Natural killer cell (primary cell): ENCODE results near the gene SKI. TPM values are rescaled to one million over a fixed set of nuclear protein-coding genes. Genes with fewer than 3 reads are reported as not detected.

ENCODE experiments used
- ATAC-seq, 3 donors: fragments of 150-1000 bp in 2 of 3; fragments of 200-7000 bp in 1 of 3; cut with Tn5 transposase; 1 replicate in 1 of 3; 2 replicates in 2 of 3; pipeline ENCODE4 v1.10.0; 2021; ENCODE audit warnings: mild to moderate bottlenecking in 2 of 3, moderate library complexity in 2 of 3
- DNase-seq, 2 donors: peaks; one replicate each; pipeline versions ENCODE4 v3.0.0 to v3.0.0-alpha.2; 2013 to 2021; ENCODE audit warnings: mixed read lengths in 1 of 2
- H3K27ac ChIP-seq: one replicate; pipeline ENCODE4 v1.5.1; 2013; ENCODE audit warnings: mild to moderate bottlenecking, low read length
- H3K27me3 ChIP-seq: one replicate; pipeline ENCODE4 v1.6.1; 2013; ENCODE audit warnings: low read length; ENCODE audit not compliant: control insufficient read depth, insufficient read depth
- H3K36me3 ChIP-seq: one replicate; pipeline ENCODE4 v1.6.1; 2013; ENCODE audit warnings: low read length; ENCODE audit not compliant: control insufficient read depth, insufficient read depth
- H3K4me1 ChIP-seq: one replicate; pipeline ENCODE4 v1.6.1; 2013; ENCODE audit warnings: low read length; ENCODE audit not compliant: control insufficient read depth, insufficient read depth
- H3K4me3 ChIP-seq: one replicate; pipeline ENCODE4 v1.5.1; 2013; ENCODE audit warnings: low read length
- H3K9me3 ChIP-seq: one replicate; pipeline ENCODE4 v1.6.1; 2013; ENCODE audit warnings: low read length; ENCODE audit not compliant: control insufficient read depth, insufficient read depth
- H3K27ac Mint-ChIP-seq, 2 donors: one replicate each; pipeline ENCODE4 v1.8.0; 2022; ENCODE audit warnings: mild to moderate bottlenecking in 2 of 2, mixed read lengths in 2 of 2, moderate library complexity in 1 of 2
- H3K27me3 Mint-ChIP-seq, 2 donors: one replicate each; pipeline ENCODE4 v1.8.0; 2022; ENCODE audit warnings: low read depth in 2 of 2, mixed read lengths in 2 of 2
- H3K36me3 Mint-ChIP-seq: one replicate; pipeline ENCODE4 v1.8.0; 2022; ENCODE audit warnings: mixed read lengths
- H3K4me1 Mint-ChIP-seq, 2 donors: one replicate each; pipeline ENCODE4 v1.8.0; 2022; ENCODE audit warnings: mixed read lengths in 2 of 2
- H3K4me3 Mint-ChIP-seq: one replicate; pipeline ENCODE4 v1.8.0; 2022; ENCODE audit warnings: mild to moderate bottlenecking, moderate library complexity, mixed read lengths
- H3K9me3 Mint-ChIP-seq, 2 donors: one replicate each; pipeline ENCODE4 v1.8.0; 2022; ENCODE audit warnings: mixed read lengths in 2 of 2
- WGBS: methylation state at CpG from one replicate; pipeline ENCODE4 v1.1.7; 2013; ENCODE audit warnings: missing lambda C conversion rate; ENCODE audit not compliant: insufficient coverage; 5-methylcytosine and 5-hydroxymethylcytosine counted together
- intact Hi-C: fragments of 100-400 bp; cut with micrococcal nuclease; formaldehyde crosslinking; loops from one replicate; pipeline ENCODE4 v1.14.2; 2022
- total RNA-seq, 4 donors: library from RNA; stranded (reverse); fragments of 120-200 nt in 1 of 4; gene quantifications; one replicate each; pipeline versions ENCODE4 v1.2.3 to v1.2.4, GENCODE V29; 2013 to 2022
- TF ChIP-seq, protein P1 (sequence below): fragments of 200-600 bp; IDR thresholded peaks from one replicate; pipeline ENCODE4 v1.8.0; 2022; ENCODE audit warnings: antibody characterized with exemption

Gene SKI
- total RNA-seq, 3 donors from 2014 or later (not counting 1 experiment from before 2014, with no cell fraction given): 96.9 to 145 (median 140) TPM

GRCh38 chr1:2349806-2350205 is 121.7 kb downstream of the SKI start:
- WGBS: 92% methylated on average over 9 of the region's 9 CpGs
- Histone ChIP-seq H3K9me3 (no peaks in the 10 kb centered on the region), H3K36me3 (no peaks in the 10 kb centered on the region), H3K27ac (no peak overlapping the region), H3K27me3 (no peaks in the 10 kb centered on the region), H3K4me1 (no peaks in the 10 kb centered on the region), H3K4me3 (no peak overlapping the region)
- Mint-ChIP-seq H3K36me3 (no peaks in the 10 kb centered on the region), H3K27ac (no peak overlapping the region), H3K4me1 (no peaks in the 10 kb centered on the region), H3K9me3 (no peaks in the 10 kb centered on the region), H3K27me3 (no peaks in the 10 kb centered on the region), H3K4me3 (no peak overlapping the region)
- no peak for ATAC-seq
- TF ChIP-seq, protein P1, sequence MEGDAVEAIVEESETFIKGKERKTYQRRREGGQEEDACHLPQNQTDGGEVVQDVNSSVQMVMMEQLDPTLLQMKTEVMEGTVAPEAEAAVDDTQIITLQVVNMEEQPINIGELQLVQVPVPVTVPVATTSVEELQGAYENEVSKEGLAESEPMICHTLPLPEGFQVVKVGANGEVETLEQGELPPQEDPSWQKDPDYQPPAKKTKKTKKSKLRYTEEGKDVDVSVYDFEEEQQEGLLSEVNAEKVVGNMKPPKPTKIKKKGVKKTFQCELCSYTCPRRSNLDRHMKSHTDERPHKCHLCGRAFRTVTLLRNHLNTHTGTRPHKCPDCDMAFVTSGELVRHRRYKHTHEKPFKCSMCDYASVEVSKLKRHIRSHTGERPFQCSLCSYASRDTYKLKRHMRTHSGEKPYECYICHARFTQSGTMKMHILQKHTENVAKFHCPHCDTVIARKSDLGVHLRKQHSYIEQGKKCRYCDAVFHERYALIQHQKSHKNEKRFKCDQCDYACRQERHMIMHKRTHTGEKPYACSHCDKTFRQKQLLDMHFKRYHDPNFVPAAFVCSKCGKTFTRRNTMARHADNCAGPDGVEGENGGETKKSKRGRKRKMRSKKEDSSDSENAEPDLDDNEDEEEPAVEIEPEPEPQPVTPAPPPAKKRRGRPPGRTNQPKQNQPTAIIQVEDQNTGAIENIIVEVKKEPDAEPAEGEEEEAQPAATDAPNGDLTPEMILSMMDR: no peak
- DNase-seq: no peak
- intact Hi-C loops: no loop called here

DNA sequence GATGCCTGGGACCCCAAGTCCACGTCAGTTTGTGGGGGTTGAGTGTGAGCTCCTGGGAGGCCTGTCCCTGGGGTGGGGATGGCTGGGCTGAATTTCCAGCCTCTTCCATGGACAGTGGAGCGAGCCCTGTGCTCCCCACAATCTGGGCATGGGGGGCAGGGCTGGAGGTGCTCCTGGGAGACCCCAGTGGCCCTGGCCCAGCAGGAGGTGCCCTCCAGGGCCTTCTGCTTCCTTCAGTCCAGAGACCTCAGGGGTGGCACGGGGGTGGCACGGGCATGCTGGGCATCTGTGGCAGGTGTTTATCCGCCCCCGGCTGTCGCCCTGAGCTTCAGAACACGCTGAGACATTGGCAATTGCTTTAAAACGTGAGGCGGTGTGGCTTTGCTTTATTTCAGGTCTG is 122.4 kb downstream of the SKI start:
- Mint-ChIP-seq H3K36me3 (no peaks in the 10 kb centered on the region), H3K4me3 (no peak overlapping the region), H3K4me1 (no peaks in the 10 kb centered on the region), H3K27ac (no peak overlapping the region), H3K27me3 (no peaks in the 10 kb centered on the region), H3K9me3 (no peaks in the 10 kb centered on the region)
- H3K4me1 ChIP-seq: no peaks in the 10 kb centered on the region
- no peak overlapping the region for H3K27ac ChIP-seq
- intact Hi-C loops: no loop called here
- 83% methylated on average over 10 of the region's 10 CpGs for WGBS
- H3K27me3 ChIP-seq: no peaks in the 10 kb centered on the region
- no peaks in the 10 kb centered on the region for H3K36me3 ChIP-seq
- no peak for DNase-seq
- TF ChIP-seq, protein P1: no peak
- no peaks in the 10 kb centered on the region for H3K9me3 ChIP-seq
- H3K4me3 ChIP-seq: no peak overlapping the region
- no peak for ATAC-seq

GRCh38 chr1:2350911-2351655 is 123.0 kb downstream of the SKI start:
- intact Hi-C loops: no loop called here
- ATAC-seq (no peak), DNase-seq (no peak)
- no peak overlapping the region for H3K4me3 Mint-ChIP-seq
- H3K36me3 Mint-ChIP-seq: no peaks in the 10 kb centered on the region
- H3K9me3 Mint-ChIP-seq: no peaks in the 10 kb centered on the region
- WGBS: 88% methylated on average over 29 of the region's 31 CpGs
- no peaks in the 10 kb centered on the region for H3K9me3 ChIP-seq
- no peak overlapping the region for H3K4me3 ChIP-seq
- no peak overlapping the region for H3K27ac Mint-ChIP-seq
- TF ChIP-seq, protein P1: no peak
- no peaks in the 10 kb centered on the region for H3K4me1 ChIP-seq
- no peak overlapping the region for H3K27ac ChIP-seq
- H3K27me3 ChIP-seq: no peaks in the 10 kb centered on the region
- no peaks in the 10 kb centered on the region for H3K27me3 Mint-ChIP-seq
- H3K36me3 ChIP-seq: no peaks in the 10 kb centered on the region
- no peaks in the 10 kb centered on the region for H3K4me1 Mint-ChIP-seq

DNA sequence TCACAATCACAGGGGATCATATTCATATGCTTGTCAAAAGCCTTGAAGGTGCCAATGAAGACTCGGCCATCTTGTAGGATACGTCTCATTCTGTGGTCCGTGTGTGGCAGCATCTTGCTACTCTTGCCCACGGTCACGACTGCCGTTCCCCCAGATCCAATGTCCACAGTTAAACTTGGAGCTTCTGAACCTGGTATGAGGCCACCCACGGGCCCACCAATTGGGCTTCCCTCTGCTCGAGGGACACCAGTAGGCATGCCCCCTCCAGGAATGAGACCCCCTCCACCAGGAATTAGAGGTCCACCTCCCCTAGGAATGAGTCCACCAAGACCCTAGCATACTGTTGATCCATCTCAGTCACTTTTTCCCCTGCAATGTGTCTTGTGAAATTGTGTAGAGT is 123.6 kb downstream of the SKI start:
- Mint-ChIP-seq H3K36me3 (no peaks in the 10 kb centered on the region), H3K4me3 (no peak overlapping the region), H3K9me3 (no peaks in the 10 kb centered on the region), H3K4me1 (no peaks in the 10 kb centered on the region), H3K27me3 (no peaks in the 10 kb centered on the region), H3K27ac (no peak overlapping the region)
- H3K9me3 ChIP-seq: no peaks in the 10 kb centered on the region
- no peaks in the 10 kb centered on the region for H3K36me3 ChIP-seq
- intact Hi-C loops: no loop called here
- 91% methylated on average over 8 of the region's 8 CpGs for WGBS
- ATAC-seq: no peak
- no peaks in the 10 kb centered on the region for H3K4me1 ChIP-seq
- H3K27me3 ChIP-seq: no peaks in the 10 kb centered on the region
- DNase-seq: no peak
- no peak overlapping the region for H3K4me3 ChIP-seq
- TF ChIP-seq, protein P1: no peak
- no peak overlapping the region for H3K27ac ChIP-seq
